Mesendoderm (in vitro differentiated cells): ENCODE data around the gene RERE.

Source experiments
- DNase-seq: peaks from one replicate; pipeline ENCODE4 v3.0.0; 2013
- H2AK5ac ChIP-seq: 2 replicates; pipeline ENCODE4 v1.6.1; 2013; ENCODE audit warnings: low read length, inconsistent platforms
- H2BK120ac ChIP-seq: 2 replicates; pipeline ENCODE4 v1.6.1; 2013; ENCODE audit warnings: low read depth, mild to moderate bottlenecking, low read length, moderate library complexity, mixed read lengths
- H2BK15ac ChIP-seq: replicated peaks from 2 replicates; pipeline ENCODE4 v1.6.1; 2013; ENCODE audit warnings: low read depth, mild to moderate bottlenecking, moderate library complexity
- H2BK5ac ChIP-seq: 2 replicates; pipeline ENCODE4 v1.6.1; 2013; ENCODE audit warnings: low read length, inconsistent platforms
- H3K18ac ChIP-seq: 2 replicates; pipeline ENCODE4 v1.6.1; 2013; ENCODE audit warnings: mild to moderate bottlenecking, low read length, mixed read lengths
- H3K23ac ChIP-seq: one replicate; pipeline ENCODE4 v1.6.1; 2013; ENCODE audit warnings: low read length
- H3K27ac ChIP-seq: 2 replicates; pipeline ENCODE4 v1.5.1; 2013; ENCODE audit warnings: low read depth, mild to moderate bottlenecking, inconsistent platforms, low read length, moderate library complexity
- H3K27me3 ChIP-seq: 2 replicates; pipeline ENCODE4 v1.6.1; 2013; ENCODE audit warnings: low read length, control low read depth, mild to moderate bottlenecking, inconsistent platforms; ENCODE audit not compliant: insufficient read depth, poor library complexity
- H3K36me3 ChIP-seq: 2 replicates; pipeline ENCODE4 v1.6.1; 2013; ENCODE audit warnings: low read length, inconsistent platforms; ENCODE audit not compliant: control insufficient read depth, insufficient read depth
- H3K4ac ChIP-seq: one replicate; pipeline ENCODE4 v1.6.1; 2013; ENCODE audit warnings: low read depth, mild to moderate bottlenecking, low read length, moderate library complexity
- H3K4me1 ChIP-seq: 2 replicates; pipeline ENCODE4 v1.6.1; 2013; ENCODE audit warnings: low read depth, low read length, inconsistent platforms; ENCODE audit not compliant: control insufficient read depth
- H3K4me2 ChIP-seq: 2 replicates; pipeline ENCODE4 v1.6.1; 2013; ENCODE audit warnings: low read length
- H3K4me3 ChIP-seq: 2 replicates; pipeline ENCODE4 v1.5.1; 2013; ENCODE audit warnings: mild to moderate bottlenecking, low read length
- H3K56ac ChIP-seq: one replicate; pipeline ENCODE4 v1.6.1; 2013; ENCODE audit warnings: low read length
- H3K79me1 ChIP-seq: 2 replicates; pipeline ENCODE4 v1.6.1; 2013; ENCODE audit warnings: low read length, inconsistent platforms
- H3K79me2 ChIP-seq: 2 replicates; pipeline ENCODE4 v1.6.1; 2013; ENCODE audit warnings: mild to moderate bottlenecking, low read length; ENCODE audit not compliant: control insufficient read depth, insufficient read depth
- H3K9ac ChIP-seq: 2 replicates; pipeline ENCODE4 v1.6.1; 2013; ENCODE audit warnings: low read length, inconsistent platforms
- H4K5ac ChIP-seq: one replicate; pipeline ENCODE4 v1.6.1; 2013; ENCODE audit warnings: low read length
- H4K8ac ChIP-seq: one replicate; pipeline ENCODE4 v1.6.1; 2013; ENCODE audit warnings: low read depth, mild to moderate bottlenecking, control low read depth, low read length, moderate library complexity
- WGBS: extraction: QIAGEN DNeasy Blood & Tissue Kit; methylation state at CpG from one replicate; pipeline ENCODE4 v1.1.7; 2013; ENCODE audit warnings: low lambda C conversion rate, missing lambda C conversion rate; ENCODE audit not compliant: insufficient coverage; ENCODE audit errors: extremely low coverage; 5-methylcytosine and 5-hydroxymethylcytosine counted together

RERE gene

DNA sequence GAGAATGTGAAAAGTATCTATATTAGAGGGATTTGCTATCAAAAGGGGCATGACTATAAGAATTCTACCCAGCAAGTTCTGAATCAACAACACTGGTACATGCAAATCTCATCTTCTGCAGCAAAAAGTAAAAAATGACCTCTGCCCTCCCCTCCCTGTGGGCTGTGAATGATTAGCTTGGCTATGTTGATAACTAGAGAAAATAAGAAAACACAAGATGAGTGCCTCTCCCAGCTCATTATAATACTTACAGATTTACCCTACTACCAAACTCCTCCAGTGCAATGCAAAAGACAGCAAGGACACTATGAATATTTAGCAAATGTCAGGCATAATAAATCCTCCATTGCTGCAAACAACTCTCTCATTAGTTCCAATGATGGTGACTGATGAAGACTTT is 397.1 kb downstream of the RERE start:
- peaks cover 27% of the 10 kb centered on the region for H3K4me1 ChIP-seq
- H3K18ac ChIP-seq = no peak overlapping the region
- no peaks in the 10 kb centered on the region for H3K36me3 ChIP-seq
- H3K4me3 ChIP-seq = no peak overlapping the region
- H3K27me3 ChIP-seq = no peaks in the 10 kb centered on the region
- peaks cover 25% of the 10 kb centered on the region for H3K79me1 ChIP-seq
- no peak overlapping the region for H3K4ac ChIP-seq
- no peak overlapping the region for H2BK120ac ChIP-seq
- no peak overlapping the region for H3K23ac ChIP-seq
- no peak overlapping the region for H4K8ac ChIP-seq
- H2BK15ac ChIP-seq = no peak overlapping the region
- H3K4me2 ChIP-seq = no peak overlapping the region
- H3K56ac ChIP-seq = no peak overlapping the region
- no peak overlapping the region for H2AK5ac ChIP-seq
- H3K9ac ChIP-seq = no peak overlapping the region
- no peak overlapping the region for H2BK5ac ChIP-seq
- no peak for DNase-seq
- no peak overlapping the region for H4K5ac ChIP-seq
- no peak overlapping the region for H3K27ac ChIP-seq
- H3K79me2 ChIP-seq = peaks cover 43% of the 10 kb centered on the region

DNA sequence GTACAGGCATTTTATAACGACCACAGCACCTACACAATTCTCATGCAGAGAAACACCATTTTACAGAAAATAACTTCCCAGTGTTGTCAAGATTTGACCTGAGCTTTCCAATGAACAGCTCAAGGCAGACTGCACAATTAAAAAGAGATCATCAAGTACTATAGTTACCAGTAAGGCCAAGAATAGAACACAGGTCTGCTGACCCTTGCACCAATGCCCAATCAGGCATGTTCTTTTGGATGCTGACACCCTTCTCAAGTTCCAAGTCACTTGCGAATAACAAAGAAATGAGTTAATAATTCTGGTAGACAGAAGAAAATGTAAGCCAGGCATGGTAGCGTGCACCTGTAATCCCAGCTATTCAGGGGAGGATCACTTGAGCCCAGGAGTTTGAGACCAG is 397.6 kb downstream of the RERE start:
- WGBS = no CpG with 5 or more reads among the region's 3 CpGs
- no peak overlapping the region for H3K18ac ChIP-seq

DNA sequence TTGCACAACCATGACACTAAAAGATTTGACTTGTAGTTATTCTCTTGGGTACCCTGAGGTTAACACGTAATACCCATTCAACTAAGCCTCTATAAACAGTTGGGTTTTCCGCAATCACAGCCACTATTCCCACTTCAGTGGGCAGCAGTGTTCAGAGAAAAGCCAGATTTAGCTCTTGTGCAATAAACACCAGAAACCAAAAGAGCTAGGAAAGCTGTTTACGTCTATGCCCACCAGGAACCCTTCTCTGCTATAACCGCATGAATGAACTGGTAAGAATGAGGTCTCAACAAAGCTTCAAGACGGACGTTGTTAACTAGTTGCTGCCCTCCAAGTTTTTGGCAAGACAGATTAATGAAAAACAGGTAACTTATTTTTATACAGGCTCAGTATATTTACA is 398.3 kb downstream of the RERE start:
- H3K27ac ChIP-seq = no peak overlapping the region

More for the DNA sequence above, 397.6 kb downstream of the RERE start:
- Histone ChIP-seq H2BK120ac (no peak overlapping the region), H4K8ac (no peak overlapping the region), H3K27ac (no peak overlapping the region), H2AK5ac (no peak overlapping the region), H4K5ac (no peak overlapping the region), H3K56ac (no peak overlapping the region), H3K4me1 (peaks cover 22% of the 10 kb centered on the region), H3K9ac (no peak overlapping the region), H3K79me2 (peaks cover 43% of the 10 kb centered on the region), H3K23ac (no peak overlapping the region), H3K79me1 (peaks cover 25% of the 10 kb centered on the region), H3K4me3 (no peak overlapping the region), H3K36me3 (no peaks in the 10 kb centered on the region), H2BK15ac (no peak overlapping the region), H3K27me3 (no peaks in the 10 kb centered on the region), H2BK5ac (no peak overlapping the region), H3K4me2 (no peak overlapping the region), H3K4ac (no peak overlapping the region)
- DNase-seq = no peak

DNA sequence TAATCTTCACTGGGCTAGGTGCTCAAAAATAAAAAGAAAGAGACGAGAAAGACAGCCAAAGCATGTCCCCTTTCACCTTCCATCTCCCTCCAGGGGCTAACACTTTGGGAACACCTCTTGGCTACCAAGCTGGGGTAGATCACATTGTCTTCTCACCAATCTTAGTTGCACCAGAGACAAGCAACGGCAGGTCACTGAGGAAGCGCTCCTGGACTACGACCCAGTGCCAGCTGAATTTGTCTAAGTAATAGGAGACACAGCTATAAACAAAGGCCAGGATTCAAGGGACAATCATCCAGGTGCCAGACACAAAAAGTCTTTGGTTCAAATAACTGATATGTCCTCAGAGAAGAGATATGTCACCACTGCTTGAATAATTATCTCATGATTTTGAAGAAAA is 399.1 kb downstream of the RERE start:
- Histone ChIP-seq H3K4me3 (no peak overlapping the region), H3K4me1 (peaks cover 16% of the 10 kb centered on the region), H3K79me2 (peaks cover 48% of the 10 kb centered on the region), H3K27ac (no peak overlapping the region), H4K8ac (no peak overlapping the region), H2BK5ac (no peak overlapping the region), H3K18ac (no peak overlapping the region), H3K36me3 (no peaks in the 10 kb centered on the region), H4K5ac (no peak overlapping the region), H2BK15ac (no peak overlapping the region), H3K4ac (no peak overlapping the region), H3K79me1 (peaks cover 25% of the 10 kb centered on the region), H2AK5ac (no peak overlapping the region), H3K56ac (no peak overlapping the region), H3K4me2 (no peak overlapping the region), H2BK120ac (no peak overlapping the region), H3K27me3 (no peaks in the 10 kb centered on the region), H3K23ac (no peak overlapping the region), H3K9ac (no peak overlapping the region)
- WGBS = no CpG with 5 or more reads among the region's 4 CpGs
- DNase-seq = no peak

More for the DNA sequence above, 398.3 kb downstream of the RERE start:
- Histone ChIP-seq H3K4ac (no peak overlapping the region), H4K8ac (no peak overlapping the region), H3K79me2 (peaks cover 43% of the 10 kb centered on the region), H3K23ac (no peak overlapping the region), H2AK5ac (no peak overlapping the region), H3K4me3 (no peak overlapping the region), H3K27me3 (no peaks in the 10 kb centered on the region), H2BK120ac (no peak overlapping the region), H3K79me1 (peaks cover 25% of the 10 kb centered on the region), H3K4me1 (peaks cover 16% of the 10 kb centered on the region), H3K9ac (no peak overlapping the region), H3K36me3 (no peaks in the 10 kb centered on the region), H3K56ac (no peak overlapping the region), H3K4me2 (no peak overlapping the region), H2BK15ac (no peak overlapping the region), H4K5ac (no peak overlapping the region), H3K18ac (no peak overlapping the region), H2BK5ac (no peak overlapping the region)
- no peak for DNase-seq
- WGBS = no CpG with 5 or more reads among the region's 6 CpGs

DNA sequence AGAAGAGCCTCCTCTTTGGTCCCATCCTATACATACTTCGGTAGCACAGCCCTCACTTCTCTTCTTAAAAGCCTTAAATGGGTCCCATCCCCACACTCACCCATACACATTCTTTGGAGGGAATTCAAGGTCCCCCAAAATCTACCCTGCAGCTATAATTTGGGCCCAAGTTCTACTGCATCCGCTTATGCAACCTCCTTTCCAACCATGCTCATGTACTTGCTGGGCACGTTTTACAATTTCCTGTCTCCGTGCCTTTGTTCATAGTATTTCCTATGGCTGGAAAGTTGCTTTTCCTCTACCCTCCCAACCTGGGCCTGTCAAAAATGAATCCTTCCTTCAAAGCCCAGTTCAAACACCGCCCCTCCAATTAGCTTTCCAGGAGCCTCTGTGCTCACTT is 399.8 kb downstream of the RERE start:
- H3K4me1 ChIP-seq = peaks cover 16% of the 10 kb centered on the region
- H3K56ac ChIP-seq = no peak overlapping the region
- H3K23ac ChIP-seq = no peak overlapping the region
- no peak overlapping the region for H2BK15ac ChIP-seq
- no CpG with 5 or more reads among the region's 5 CpGs for WGBS
- H3K4me2 ChIP-seq = no peak overlapping the region
- no peaks in the 10 kb centered on the region for H3K36me3 ChIP-seq
- H3K79me1 ChIP-seq = peaks cover 22% of the 10 kb centered on the region
- DNase-seq = no peak
- no peak overlapping the region for H4K5ac ChIP-seq
- H2AK5ac ChIP-seq = no peak overlapping the region
- H3K18ac ChIP-seq = no peak overlapping the region
- no peak overlapping the region for H3K9ac ChIP-seq
- no peak overlapping the region for H3K4ac ChIP-seq
- H2BK120ac ChIP-seq = no peak overlapping the region
- peaks cover 46% of the 10 kb centered on the region for H3K79me2 ChIP-seq
- no peak overlapping the region for H3K27ac ChIP-seq
- H3K27me3 ChIP-seq = no peaks in the 10 kb centered on the region
- no peak overlapping the region for H4K8ac ChIP-seq
- no peak overlapping the region for H2BK5ac ChIP-seq
- no peak overlapping the region for H3K4me3 ChIP-seq

DNA sequence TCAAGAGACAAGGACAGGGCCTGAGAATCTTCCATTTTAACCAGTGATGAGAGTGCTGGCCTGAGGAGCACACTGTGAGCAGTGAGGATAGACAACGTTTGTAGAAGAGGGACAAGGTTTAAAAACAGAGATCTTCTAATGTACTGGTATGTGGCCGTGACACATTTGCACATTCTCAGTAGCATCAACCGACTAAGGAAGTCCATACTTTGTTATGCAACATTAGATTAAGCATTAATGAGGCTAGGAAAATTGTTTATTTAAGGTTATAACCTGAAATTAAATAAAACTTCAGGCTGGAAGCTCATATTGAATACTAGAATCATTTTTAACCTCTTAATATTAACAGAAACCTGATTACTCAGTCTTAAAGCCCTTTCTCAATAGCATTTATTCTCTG is 400.6 kb downstream of the RERE start:
- Histone ChIP-seq H4K8ac (no peak overlapping the region), H3K36me3 (no peaks in the 10 kb centered on the region), H3K27ac (no peak overlapping the region)

More for the DNA sequence above, 400.6 kb downstream of the RERE start:
- H3K4me1 ChIP-seq = peaks cover 12% of the 10 kb centered on the region
- H2AK5ac ChIP-seq = no peak overlapping the region
- peaks cover 23% of the 10 kb centered on the region for H3K79me1 ChIP-seq
- no peak overlapping the region for H2BK5ac ChIP-seq
- WGBS = no CpG with 5 or more reads among the region's 3 CpGs
- H3K27me3 ChIP-seq = no peaks in the 10 kb centered on the region
- H3K23ac ChIP-seq = no peak overlapping the region
- H2BK15ac ChIP-seq = no peak overlapping the region
- no peak overlapping the region for H2BK120ac ChIP-seq
- no peak overlapping the region for H3K56ac ChIP-seq
- H3K79me2 ChIP-seq = peaks cover 45% of the 10 kb centered on the region
- no peak overlapping the region for H3K4ac ChIP-seq
- H3K4me3 ChIP-seq = no peak overlapping the region
- no peak overlapping the region for H3K4me2 ChIP-seq
- no peak overlapping the region for H3K18ac ChIP-seq
- no peak for DNase-seq
- no peak overlapping the region for H3K9ac ChIP-seq
- H4K5ac ChIP-seq = no peak overlapping the region
